Measurements from ENCODE around the gene ZCCHC8. TPM values are rescaled to one million over a fixed set of nuclear protein-coding genes. Genes with fewer than 3 reads are reported as not detected.

Gene ZCCHC8
- total RNA-seq, 1 experiment from 2014 or later = 30.5 TPM

- CTCF ChIA-PET = no interaction called here
- no peaks in the 10 kb centered on the region for H3K27me3 ChIP-seq (ENCODE audit: insufficient read depth, low read length)
- H4K20me1 ChIP-seq (ENCODE audit: insufficient read depth) = peaks cover 31% of the 10 kb centered on the region; the same call in 1 of the 2 replicates
- H3K4me3 ChIP-seq (replicated peaks in 1 of 2; ENCODE audit: low read depth in 1 of 2, low read length in 2 of 2) = no peak overlapping the region
- no peak overlapping the region for H3K27ac ChIP-seq (ENCODE audit: low read depth, low read length)
- H3K4me2 ChIP-seq (ENCODE audit: low read length) = no peak overlapping the region
- no peak overlapping the region for H2AFZ ChIP-seq (ENCODE audit: low read depth, low read length, poor library complexity, severe bottlenecking)
- peaks cover 88 to 89% of the 10 kb centered on the region in 2 experiments for H3K36me3 ChIP-seq (ENCODE audit: control insufficient read depth in 1 of 2, insufficient read depth in 2 of 2, low read length in 2 of 2)
- TF ChIP-seq JUND (IDR thresholded peaks at IDR 0.05) (no peak), POLR2AphosphoS5 (IDR thresholded peaks at IDR 0.05; ENCODE audit: low read depth, low read length) (0 out of 2 replicates have a peak, but pooled peaks have one; percentile 6)
- H3K9ac ChIP-seq (ENCODE audit: low read length) = no peak overlapping the region
- intact Hi-C loops (cut with micrococcal nuclease) = no loop called here
- ATAC-seq (no peak), DNase-seq (ENCODE audit: low read depth, low spot score) (no peak)
- H3K9me2 ChIP-seq (ENCODE audit: insufficient read depth) = no peaks in the 10 kb centered on the region
- peaks cover 98% of the 10 kb centered on the region for H3K79me2 ChIP-seq (ENCODE audit: insufficient read depth, low read length)
- H3K4me1 ChIP-seq (ENCODE audit: control insufficient read depth in 1 of 2, insufficient read depth in 2 of 2, low read length in 2 of 2) = no peaks in the 10 kb centered on the region
- no TSS peak for BruUV-seq (replicated peaks)
- RAD21 ChIA-PET (ENCODE audit: low non-redundant PET in 1 of 2, low total read pairs in 2 of 2, uncharacterized antibody in 2 of 2, unreplicated experiment in 2 of 2) = no interaction called here
- POLR2A ChIA-PET = no interaction called here
- no peaks in the 10 kb centered on the region for H3K9me3 ChIP-seq (ENCODE audit: control insufficient read depth in 1 of 2, insufficient read depth in 1 of 2, low read depth in 1 of 2, low read length in 2 of 2)
Observed at GRCh38 chr12:122516544-122517361, 16.0 kb upstream of the ZCCHC8 start.

GRCh38 chr12:122515275-122515674 lies 14.5 kb upstream of the ZCCHC8 start:
- no TSS peak for BruUV-seq (replicated peaks)
- no peak for DNase-seq (ENCODE audit: low read depth, low spot score)
- POLR2A ChIA-PET = interaction anchor here (1.4 kb wide), 1 partner anchor 14 kb away, joined by 3 read pairs; the partner anchor contains the start of gene ZCCHC8

More at GRCh38 chr12:122515275-122515674, 14.5 kb upstream of the ZCCHC8 start:
- no peaks in the 10 kb centered on the region for H3K27me3 ChIP-seq (ENCODE audit: insufficient read depth, low read length)
- peaks cover 85 to 87% of the 10 kb centered on the region in 2 experiments for H3K36me3 ChIP-seq (ENCODE audit: control insufficient read depth in 1 of 2, insufficient read depth in 2 of 2, low read length in 2 of 2)
- no peaks in the 10 kb centered on the region for H3K9me3 ChIP-seq (ENCODE audit: control insufficient read depth in 1 of 2, insufficient read depth in 1 of 2, low read depth in 1 of 2, low read length in 2 of 2)
- H3K9ac ChIP-seq (ENCODE audit: low read length) = no peak overlapping the region
- no peaks in the 10 kb centered on the region for H3K4me1 ChIP-seq (ENCODE audit: control insufficient read depth in 1 of 2, insufficient read depth in 2 of 2, low read length in 2 of 2)
- H3K79me2 ChIP-seq (ENCODE audit: insufficient read depth, low read length) = peaks cover 97% of the 10 kb centered on the region
- TF ChIP-seq YY1 (IDR thresholded peaks at IDR 0.05; ENCODE audit: extremely low read depth, insufficient replicate concordance, low read depth, low read length) = no peak
- no peak for TF ChIP-seq REST (IDR thresholded peaks at IDR 0.05; ENCODE audit: low read depth)
- TF ChIP-seq CBX3 (IDR thresholded peaks at IDR 0.05; ENCODE audit: low read depth) = no peak
- no peak for TF ChIP-seq ELF1 (IDR thresholded peaks at IDR 0.05; ENCODE audit: borderline replicate concordance, low read depth)
- TF ChIP-seq CTCF (IDR thresholded peaks at IDR 0.05 in 2 of 3, conservative IDR thresholded peaks at IDR 0.05 in 1 of 3; ENCODE audit: borderline replicate concordance in 1 of 3, insufficient read depth in 1 of 3, low read depth in 2 of 3, low read length in 2 of 3) = no peak
- TF ChIP-seq EZH2phosphoT487 (IDR thresholded peaks at IDR 0.05; ENCODE audit: borderline replicate concordance) = no peak
- TF ChIP-seq SIN3A (IDR thresholded peaks at IDR 0.05; ENCODE audit: low read depth) = no peak
- no peak for ATAC-seq
- H4K20me1 ChIP-seq (ENCODE audit: insufficient read depth) = peaks cover 25% of the 10 kb centered on the region; the same call in 1 of the 2 replicates
- intact Hi-C loops (cut with micrococcal nuclease) = no loop called here
- no peak overlapping the region for H2AFZ ChIP-seq (ENCODE audit: low read depth, low read length, poor library complexity, severe bottlenecking)
- ChIA-PET RAD21 (ENCODE audit: low non-redundant PET in 1 of 2, low total read pairs in 2 of 2, uncharacterized antibody in 2 of 2, unreplicated experiment in 2 of 2) (no interaction called here), CTCF (no interaction called here)
- H3K9me2 ChIP-seq (ENCODE audit: insufficient read depth) = no peaks in the 10 kb centered on the region
- no peak overlapping the region for H3K4me3 ChIP-seq (replicated peaks in 1 of 2; ENCODE audit: low read depth in 1 of 2, low read length in 2 of 2)
- no peak overlapping the region for H3K4me2 ChIP-seq (ENCODE audit: low read length)
- no peak overlapping the region for H3K27ac ChIP-seq (ENCODE audit: low read depth, low read length)

All from HCT116 (cell line).